ENCODE measurements around the gene TUBA3E.

DNA sequence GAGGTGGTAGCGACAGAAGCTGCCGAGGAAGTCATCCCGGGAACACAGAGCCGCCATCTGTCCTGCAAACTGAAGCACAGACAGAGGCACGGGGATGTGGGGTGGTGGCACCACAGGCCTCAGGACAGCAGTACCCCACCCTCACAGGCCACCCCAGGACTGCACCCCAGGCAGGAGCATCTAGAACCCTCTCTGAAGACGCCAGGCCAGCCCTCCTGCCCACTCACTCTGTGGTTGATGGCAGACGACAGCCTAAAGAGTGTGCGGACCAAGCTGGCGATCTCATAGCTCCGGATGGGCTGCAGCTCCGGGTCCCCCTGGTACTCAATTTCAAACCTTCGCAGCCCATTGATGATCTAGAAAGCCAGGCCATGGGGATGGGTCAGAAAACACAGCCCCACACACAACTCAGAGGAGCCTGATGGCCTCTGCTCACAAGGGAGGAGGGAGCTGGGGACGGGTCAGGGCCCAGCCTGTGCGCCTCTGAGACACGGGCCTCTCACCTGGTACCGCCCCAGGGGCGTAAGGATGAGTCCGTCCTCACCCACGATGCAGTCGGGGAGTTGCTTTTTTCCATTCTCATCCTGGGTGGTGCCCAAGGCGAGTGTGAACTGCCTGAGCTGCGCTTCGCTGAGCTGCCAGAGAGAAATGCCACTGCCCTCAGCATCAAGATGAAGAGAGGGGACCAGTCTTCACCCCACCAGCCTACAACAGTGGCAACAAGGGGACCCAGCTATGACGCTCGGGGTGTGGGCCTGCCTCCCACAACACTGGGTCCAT, 45.2 kb downstream of the TUBA3E start:
- TF ChIP-seq, protein P1, sequence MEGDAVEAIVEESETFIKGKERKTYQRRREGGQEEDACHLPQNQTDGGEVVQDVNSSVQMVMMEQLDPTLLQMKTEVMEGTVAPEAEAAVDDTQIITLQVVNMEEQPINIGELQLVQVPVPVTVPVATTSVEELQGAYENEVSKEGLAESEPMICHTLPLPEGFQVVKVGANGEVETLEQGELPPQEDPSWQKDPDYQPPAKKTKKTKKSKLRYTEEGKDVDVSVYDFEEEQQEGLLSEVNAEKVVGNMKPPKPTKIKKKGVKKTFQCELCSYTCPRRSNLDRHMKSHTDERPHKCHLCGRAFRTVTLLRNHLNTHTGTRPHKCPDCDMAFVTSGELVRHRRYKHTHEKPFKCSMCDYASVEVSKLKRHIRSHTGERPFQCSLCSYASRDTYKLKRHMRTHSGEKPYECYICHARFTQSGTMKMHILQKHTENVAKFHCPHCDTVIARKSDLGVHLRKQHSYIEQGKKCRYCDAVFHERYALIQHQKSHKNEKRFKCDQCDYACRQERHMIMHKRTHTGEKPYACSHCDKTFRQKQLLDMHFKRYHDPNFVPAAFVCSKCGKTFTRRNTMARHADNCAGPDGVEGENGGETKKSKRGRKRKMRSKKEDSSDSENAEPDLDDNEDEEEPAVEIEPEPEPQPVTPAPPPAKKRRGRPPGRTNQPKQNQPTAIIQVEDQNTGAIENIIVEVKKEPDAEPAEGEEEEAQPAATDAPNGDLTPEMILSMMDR (IDR thresholded peaks at IDR 0.05): no peak
- TF ChIP-seq EP300 (IDR thresholded peaks at IDR 0.05): no peak
- no peak for TF ChIP-seq POLR2A (IDR thresholded peaks at IDR 0.05)

Measured in ovary (tissue), 3 donors.